D721Med (cell line): ENCODE results near the gene TMEM213.

ENCODE experiments used
- DNase-seq: peaks from one replicate; pipeline ENCODE4 v3.0.0; 2011; ENCODE audit warnings: low spot score; ENCODE audit not compliant: insufficient read length
- FAIRE-seq: peaks from 2 replicates; lab custom pipeline; 2011; peaks lifted over from hg19 to GRCh38; lab: Jason Lieb, UNC
- CTCF ChIP-seq: IDR thresholded peaks from 2 replicates; pipeline ENCODE4 v1.5.1; 2012; ENCODE audit warnings: mild to moderate bottlenecking, control low read depth; ENCODE audit not compliant: insufficient read depth; ENCODE audit errors: missing control alignments

Gene TMEM213, protein sequence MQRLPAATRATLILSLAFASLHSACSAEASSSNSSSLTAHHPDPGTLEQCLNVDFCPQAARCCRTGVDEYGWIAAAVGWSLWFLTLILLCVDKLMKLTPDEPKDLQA

GRCh38 chr7:138797715-138798320 is at the start of gene TMEM213, which contains the start of gene ATP6V0A4:
Gene TMEM213 (plus strand): TSS chr7:138797994. CDS start chr7:138798105, 111 bp downstream.
Gene ATP6V0A4 (minus strand): TSS chr7:138798196. CDS start chr7:138771247, 26,949 bp downstream.
- DNase-seq (no peak), FAIRE-seq (no peak)
- TF ChIP-seq CTCF: no peak

DNA sequence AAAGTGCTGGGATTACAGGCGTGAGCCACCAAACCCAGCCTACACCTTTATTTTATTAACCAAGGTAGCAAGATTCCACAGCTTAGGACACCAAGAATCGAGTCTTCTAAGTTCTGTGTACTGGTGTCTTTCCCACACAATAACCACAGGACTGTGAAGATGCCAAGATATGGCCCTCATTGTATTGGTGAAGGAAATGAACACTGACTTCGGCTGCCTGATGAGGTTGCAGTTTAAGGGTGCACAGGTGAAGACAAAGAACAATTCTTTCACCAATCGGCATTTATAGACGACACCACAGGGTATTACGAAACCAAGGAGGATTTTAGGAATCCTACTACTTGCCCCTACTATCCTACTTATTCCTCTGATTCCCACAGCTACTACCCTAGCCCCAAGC is 49.1 kb upstream of the TMEM213 start:
- FAIRE-seq (no peak), DNase-seq (no peak)
- no peak for TF ChIP-seq CTCF

GRCh38 chr7:138749960-138750359 is 47.8 kb upstream of the TMEM213 start:
- FAIRE-seq (no peak), DNase-seq (no peak)
- TF ChIP-seq CTCF: no peak

DNA sequence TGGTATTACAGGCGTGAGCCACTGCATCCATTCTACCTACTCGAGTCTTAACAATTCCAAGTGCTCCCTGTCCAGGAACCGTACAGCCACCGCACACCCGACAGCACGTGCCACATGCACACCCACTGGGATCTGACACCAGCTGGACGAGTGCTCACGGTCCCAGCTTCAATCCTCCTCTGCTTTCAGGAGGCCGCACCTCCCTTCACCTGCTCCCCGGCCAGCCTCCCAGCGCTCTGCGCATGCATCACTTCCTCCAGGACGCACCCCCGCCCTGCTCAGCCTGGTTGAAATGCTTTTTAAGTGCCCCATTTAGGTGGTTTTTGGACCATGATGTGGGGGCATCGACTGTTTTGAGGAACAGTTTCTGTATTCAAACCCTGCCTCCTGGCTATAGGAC is 47.3 kb upstream of the TMEM213 start:
- no peak for TF ChIP-seq CTCF
- FAIRE-seq (no peak), DNase-seq (no peak)

GRCh38 chr7:138750901-138751464 is 46.8 kb upstream of the TMEM213 start:
- TF ChIP-seq CTCF: no peak
- FAIRE-seq (no peak), DNase-seq (no peak)

DNA sequence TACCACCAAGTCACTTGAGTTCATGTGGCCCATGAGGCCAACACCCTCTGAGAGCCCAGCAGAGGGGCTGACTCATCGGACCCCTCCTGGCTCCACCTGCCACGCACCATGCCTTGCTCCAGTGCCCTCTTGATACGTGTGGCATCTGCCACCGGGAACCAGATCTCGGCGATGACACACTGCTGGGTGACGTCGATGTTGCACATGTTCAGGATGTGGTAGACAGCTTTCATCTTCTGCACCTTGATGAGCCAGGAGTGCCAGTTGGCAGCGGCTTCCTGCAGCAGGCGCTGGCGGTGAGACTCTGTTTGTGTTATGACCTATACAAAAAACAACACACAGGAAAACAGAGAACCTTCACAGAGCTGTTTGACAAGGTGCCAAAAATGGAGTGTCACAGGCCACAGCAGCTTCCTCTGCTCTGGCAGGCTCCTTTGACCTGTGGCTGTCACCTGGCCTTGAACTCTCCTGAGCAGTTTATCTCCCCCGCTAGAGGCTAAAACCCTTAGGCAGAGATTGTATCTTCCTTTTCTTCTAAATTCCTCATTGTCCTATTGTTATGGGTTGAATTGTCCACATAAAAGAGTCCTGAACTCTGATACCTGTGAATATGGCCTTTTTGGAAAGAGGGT is 45.2 kb upstream of the TMEM213 start:
- DNase-seq (no peak), FAIRE-seq (no peak)
- TF ChIP-seq CTCF: no peak
